NT2/D1 (cell line): Measurements from ENCODE around the gene SERBP1.

Experiments used
- SUZ12 ChIP-seq: IDR thresholded peaks from 2 replicates; pipeline ENCODE4 v1.6.1; 2011; ENCODE audit not compliant: insufficient read length, insufficient read depth; ENCODE audit errors: extremely low read depth
- ZNF274 ChIP-seq: IDR thresholded peaks from 2 replicates; pipeline ENCODE4 v1.6.1; 2011; ENCODE audit warnings: mild to moderate bottlenecking, low read depth, low read length

- TF ChIP-seq SUZ12 (no peak), ZNF274 (no peak)
Observed at GRCh38 chr1:67451815-67452214, 21.6 kb upstream of the SERBP1 start.
